B cell (primary cell): ENCODE data around the gene KAT8. TPM values are rescaled to one million over a fixed set of nuclear protein-coding genes. Genes with fewer than 3 reads are reported as not detected.

Source experiments
- ATAC-seq: fragments of 200-7000 bp; cut with Tn5 transposase; one replicate; pipeline ENCODE4 v1.10.0; 2021; ENCODE audit warnings: low read depth, mild to moderate bottlenecking, moderate number of reproducible peaks, moderate library complexity
- CTCF ChIA-PET: fragments of 350-600 bp; sonication (Branson Sonifier 250); formaldehyde crosslinking; loops from one replicate; lab custom pipeline; 2021; ENCODE audit warnings: antibody characterized with exemption, inconsistent platforms; lab: Charles Lee
- POLR2A ChIA-PET: fragments of 350-600 bp; sonication (Branson Sonifier 250); formaldehyde crosslinking; loops from one replicate; lab custom pipeline; 2021; ENCODE audit warnings: antibody characterized with exemption; lab: Charles Lee
- DNase-seq: peaks from one replicate; pipeline ENCODE4 v3.0.0; 2013
- H2AFZ ChIP-seq: 2 replicates; pipeline ENCODE4 v1.6.1; 2012; ENCODE audit warnings: mild to moderate bottlenecking, low read depth, low read length; ENCODE audit not compliant: insufficient read depth, poor library complexity, severe bottlenecking
- H3K27ac ChIP-seq, 2 donors: 1 replicate in 1 of 2; 2 replicates in 1 of 2; pipeline ENCODE4 v1.5.1; 2012 to 2013; ENCODE audit warnings: low read length in 2 of 2, mild to moderate bottlenecking in 2 of 2, moderate library complexity in 1 of 2
- H3K27me3 ChIP-seq, 4 experiments: fragments of 200-600 bp in 1 of 4; sonication (generic) in 1 of 4; replicated peaks in 1 of 4; 1 replicate in 2 of 4; 2 replicates in 2 of 4; pipeline versions ENCODE4 v1.6.1 to v1.7.0; 2013 to 2016; ENCODE audit warnings: low read length in 3 of 4, mild to moderate bottlenecking in 2 of 4, mixed read lengths in 1 of 4, moderate library complexity in 1 of 4; ENCODE audit not compliant: insufficient read depth in 4 of 4, control insufficient read depth in 3 of 4; ENCODE audit errors: control extremely low read depth in 1 of 4
- H3K36me3 ChIP-seq, 2 experiments: replicated peaks in 1 of 2; 1 replicate in 1 of 2; 2 replicates in 1 of 2; pipeline versions ENCODE4 v1.6.1 to v1.7.1; 2013; ENCODE audit warnings: low read length in 1 of 2; ENCODE audit not compliant: insufficient read depth in 2 of 2, control insufficient read depth in 1 of 2; ENCODE audit errors: control extremely low read depth in 1 of 2, extremely low read depth in 1 of 2
- H3K4me1 ChIP-seq, 2 donors: fragments of 200-600 bp in 1 of 2; sonication (generic) in 1 of 2; 1 replicate in 1 of 2; 2 replicates in 1 of 2; pipeline versions ENCODE4 v1.5.1 to v1.6.1; 2013 to 2017; ENCODE audit warnings: low read length in 2 of 2; ENCODE audit not compliant: control insufficient read depth in 2 of 2, insufficient read depth in 2 of 2
- H3K4me2 ChIP-seq: replicated peaks from 2 replicates; pipeline ENCODE3; 2012; ENCODE audit warnings: mild to moderate bottlenecking, low read depth, low read length; ENCODE audit not compliant: poor library complexity, severe bottlenecking
- H3K4me3 ChIP-seq, 5 experiments: fragments of 200-600 bp in 1 of 5; sonication (generic) in 1 of 5; 1 replicate in 3 of 5; 2 replicates in 2 of 5; pipeline versions ENCODE4 v1.5.1 to v1.7.0; 2011 to 2016; ENCODE audit warnings: low read length in 4 of 5, mild to moderate bottlenecking in 4 of 5, low read depth in 2 of 5, control low read depth in 1 of 5, moderate library complexity in 1 of 5; ENCODE audit not compliant: insufficient read depth in 1 of 5; ENCODE audit errors: control extremely low read depth in 1 of 5, extremely low read depth in 1 of 5
- H3K79me2 ChIP-seq: fragments of 200-600 bp; sonication (generic); one replicate; pipeline ENCODE4 v1.6.0; 2016; ENCODE audit warnings: low read length; ENCODE audit not compliant: control insufficient read depth, insufficient read depth
- H3K9ac ChIP-seq: fragments of 200-600 bp; sonication (generic); 2 replicates; pipeline ENCODE4 v1.6.1; 2017; ENCODE audit warnings: mild to moderate bottlenecking, low read length, moderate library complexity
- H3K9me3 ChIP-seq, 3 donors: one replicate each; pipeline versions ENCODE4 v1.6.1 to v1.7.1; 2013; ENCODE audit warnings: low read length in 2 of 3; ENCODE audit not compliant: control insufficient read depth in 2 of 3, insufficient read depth in 1 of 3; ENCODE audit errors: control extremely low read depth in 1 of 3
- H4K20me1 ChIP-seq: 2 replicates; pipeline ENCODE4 v1.6.0; 2012; ENCODE audit warnings: mild to moderate bottlenecking, low read length; ENCODE audit not compliant: insufficient read depth, control insufficient read depth, poor library complexity, severe bottlenecking
- H3K27ac Mint-ChIP-seq: one replicate; pipeline ENCODE4 v1.8.0; 2021; ENCODE audit warnings: mixed read lengths
- H3K27me3 Mint-ChIP-seq: one replicate; pipeline ENCODE4 v1.8.0; 2021; ENCODE audit warnings: mixed read lengths
- H3K4me1 Mint-ChIP-seq: one replicate; pipeline ENCODE4 v1.8.0; 2021; ENCODE audit warnings: mixed read lengths
- H3K4me3 Mint-ChIP-seq: one replicate; pipeline ENCODE4 v1.8.0; 2021; ENCODE audit warnings: mixed read lengths
- H3K9me3 Mint-ChIP-seq: one replicate; pipeline ENCODE4 v1.8.0; 2022; ENCODE audit warnings: mixed read lengths; ENCODE audit not compliant: insufficient read depth
- EZH2 ChIP-seq: IDR thresholded peaks from 2 replicates; pipeline ENCODE4 v1.6.1; 2012; ENCODE audit warnings: borderline replicate concordance, low read depth, mild to moderate bottlenecking, moderate library complexity, low read length; ENCODE audit not compliant: insufficient read depth, poor library complexity, severe bottlenecking
- WGBS: methylation state at CpG from one replicate; pipeline ENCODE4 v1.1.5; 2013; ENCODE audit warnings: missing lambda C conversion rate; ENCODE audit not compliant: insufficient coverage; 5-methylcytosine and 5-hydroxymethylcytosine counted together
- intact Hi-C: fragments of 100-400 bp; cut with micrococcal nuclease; formaldehyde crosslinking; loops from one replicate; pipeline ENCODE4 v1.10.0; 2022
- polyA plus RNA-seq: library from polyadenylated mRNA; depleted of rRNA; stranded (reverse); fragments of >200 nt; gene quantifications from 2 replicates; pipeline ENCODE4 v1.2.3, GENCODE V29; 2012
- total RNA-seq, 2 donors: library from RNA; stranded (reverse); fragments of 120-200 nt in 1 of 2; gene quantifications; 1 replicate in 1 of 2; 2 replicates in 1 of 2; pipeline versions ENCODE4 v1.2.3 to v1.2.4, GENCODE V29; 2013 to 2022
- TF ChIP-seq, protein P1 (sequence below): fragments of 200-600 bp; IDR thresholded peaks from one replicate; pipeline ENCODE4 v1.8.0; 2022; ENCODE audit warnings: antibody characterized with exemption, mild to moderate bottlenecking

Gene KAT8
- total and polyA plus RNA-seq, 2 donors (not counting 1 experiment from before 2014, with no cell fraction given): 100.0 to 102 TPM

DNA sequence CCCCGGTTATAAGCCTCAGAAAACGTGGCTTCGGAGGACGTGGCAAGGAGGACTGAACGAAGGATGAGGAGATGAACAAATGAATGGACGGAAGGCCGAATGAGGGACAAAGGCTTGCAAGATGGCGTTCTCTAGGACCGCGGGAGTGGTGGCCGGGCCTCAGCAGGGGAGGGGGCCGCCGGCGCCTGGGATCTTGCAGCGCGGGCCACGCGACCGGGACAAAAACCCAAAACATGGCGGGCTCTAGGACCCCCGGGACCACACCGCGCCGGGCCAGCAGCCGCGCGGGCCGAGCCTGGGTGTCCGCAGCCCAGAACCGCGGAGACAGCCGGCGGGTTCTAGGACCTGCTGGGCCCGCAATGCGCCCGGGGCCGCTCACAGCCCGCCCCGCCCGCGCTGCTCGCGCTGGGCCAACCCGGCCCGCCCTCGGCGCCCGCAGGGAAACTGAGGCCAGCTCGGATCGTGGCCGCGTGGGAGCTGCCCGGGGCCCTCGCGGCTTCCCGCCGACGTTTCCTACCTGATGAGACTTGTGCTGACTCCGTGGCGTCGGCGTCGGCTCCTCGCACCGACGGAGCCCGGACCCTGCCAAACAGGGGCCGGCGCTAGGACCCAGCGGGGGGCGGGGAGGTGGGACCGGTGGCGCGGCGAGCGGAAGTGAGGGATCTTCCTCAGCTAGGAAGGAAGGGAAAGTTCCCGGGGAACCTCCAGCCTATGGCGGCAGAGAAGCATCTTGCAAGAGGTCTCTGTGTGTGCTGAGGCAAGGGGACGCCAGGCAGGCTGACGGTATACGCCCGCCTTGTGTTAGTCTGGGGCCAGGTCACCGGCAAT is 44.1 kb upstream of the KAT8 start:
- Histone ChIP-seq H3K36me3 (peaks cover 0 to 17% of the 10 kb centered on the region in 2 experiments), H3K4me2 (peak overlapping the region; percentile 78), H4K20me1 (peaks cover 18% of the 10 kb centered on the region), H3K4me1 (peaks cover 20 to 25% of the 10 kb centered on the region in 2 donors), H2AFZ (peak overlapping the region; percentile 94), H3K9me3 (peaks cover 0 to 3% (median 0%) of the 10 kb centered on the region in 3 donors), H3K4me3 (peak overlapping the region; percentile 73 to 99 (median 91)), H3K27me3 (no peaks in the 10 kb centered on the region), H3K27ac (peak overlapping the region; percentile 78 to 89), H3K9ac (peak overlapping the region; percentile 89), H3K79me2 (peaks cover 48% of the 10 kb centered on the region)
- WGBS: under 1% methylated on average over 83 of the region's 83 CpGs
- TF ChIP-seq, protein P1, sequence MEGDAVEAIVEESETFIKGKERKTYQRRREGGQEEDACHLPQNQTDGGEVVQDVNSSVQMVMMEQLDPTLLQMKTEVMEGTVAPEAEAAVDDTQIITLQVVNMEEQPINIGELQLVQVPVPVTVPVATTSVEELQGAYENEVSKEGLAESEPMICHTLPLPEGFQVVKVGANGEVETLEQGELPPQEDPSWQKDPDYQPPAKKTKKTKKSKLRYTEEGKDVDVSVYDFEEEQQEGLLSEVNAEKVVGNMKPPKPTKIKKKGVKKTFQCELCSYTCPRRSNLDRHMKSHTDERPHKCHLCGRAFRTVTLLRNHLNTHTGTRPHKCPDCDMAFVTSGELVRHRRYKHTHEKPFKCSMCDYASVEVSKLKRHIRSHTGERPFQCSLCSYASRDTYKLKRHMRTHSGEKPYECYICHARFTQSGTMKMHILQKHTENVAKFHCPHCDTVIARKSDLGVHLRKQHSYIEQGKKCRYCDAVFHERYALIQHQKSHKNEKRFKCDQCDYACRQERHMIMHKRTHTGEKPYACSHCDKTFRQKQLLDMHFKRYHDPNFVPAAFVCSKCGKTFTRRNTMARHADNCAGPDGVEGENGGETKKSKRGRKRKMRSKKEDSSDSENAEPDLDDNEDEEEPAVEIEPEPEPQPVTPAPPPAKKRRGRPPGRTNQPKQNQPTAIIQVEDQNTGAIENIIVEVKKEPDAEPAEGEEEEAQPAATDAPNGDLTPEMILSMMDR: no peak
- no peak for TF ChIP-seq EZH2
- CTCF ChIA-PET: interaction anchor here (1.0 to 2.1 kb wide), 10 partner anchors 19 to 309 kb away, joined by 3 to 18 read pairs (median 4); partner anchors contain the start of genes HSD3B7, KAT8 and STX4
- DNase-seq (peak; percentile 91), ATAC-seq (peak; percentile 56)
- intact Hi-C loops: loop anchor here (1.0 to 5.0 kb wide), 2 partner anchors 76 to 1111 kb away; partner anchors contain the start of gene TMEM219
- no peaks in the 10 kb centered on the region for H3K9me3 Mint-ChIP-seq
- H3K4me1 Mint-ChIP-seq: peaks cover 38% of the 10 kb centered on the region
- POLR2A ChIA-PET: interaction anchor here (0.8 to 2.4 kb wide), 12 partner anchors 11 to 800 kb away, joined by 3 to 28 read pairs (median 6); partner anchors contain the start of genes ARMC5, FUS, KAT8 and SETD1A
- H3K4me3 Mint-ChIP-seq: peak overlapping the region; percentile 95
- H3K27ac Mint-ChIP-seq: peak overlapping the region; percentile 96
- no peaks in the 10 kb centered on the region for H3K27me3 Mint-ChIP-seq
